GM12878 (cell line): ENCODE results near the gene PHACTR3. TPM values are rescaled to one million over a fixed set of nuclear protein-coding genes. Genes with fewer than 3 reads are reported as not detected.

ENCODE experiments used
- ATAC-seq: fragments of 200-7000 bp; cut with Tn5 transposase; 3 replicates; pipeline ENCODE4 v1.9.1; 2020; ENCODE audit warnings: mild to moderate bottlenecking, moderate library complexity
- BruUV-seq: library from RNA; stranded (reverse); fragments of 400-500 nt; replicated peaks from 2 replicates; lab custom pipeline; 2021; lab: Mats Ljungman, UMichigan
- CTCF ChIA-PET: fragments of 300-600 bp; sonication (Branson Sonifier 250); formaldehyde crosslinking; extraction: SDS; loops from one replicate; lab custom pipeline; 2021; ENCODE audit warnings: inconsistent platforms; lab: Yijun Ruan, JAX
- POLR2A ChIA-PET: fragments of 350-600 bp; formaldehyde crosslinking; extraction: SDS; loops from one replicate; lab custom pipeline; 2021; ENCODE audit warnings: inconsistent platforms; lab: Charles Lee
- RAD21 ChIA-PET: fragments of 300-600 bp; sonication (Branson Sonifier 250); formaldehyde crosslinking; loops from one replicate; lab custom pipeline; 2023; ENCODE audit warnings: antibody characterized with exemption; ENCODE audit not compliant: unreplicated experiment; lab: Charles Lee
- SMC1A ChIA-PET: fragments of 300-600 bp; sonication (Branson Sonifier 250); formaldehyde crosslinking; loops from one replicate; lab custom pipeline; 2023; ENCODE audit not compliant: unreplicated experiment, uncharacterized antibody; lab: Charles Lee
- DNase-seq: peaks from one replicate; pipeline ENCODE4 v3.0.0-alpha.2; 2011; ENCODE audit warnings: low read depth, low spot score
- FAIRE-seq: peaks from 3 replicates; lab custom pipeline; 2011; peaks lifted over from hg19 to GRCh38; lab: Jason Lieb, UNC
- H2AFZ ChIP-seq: 2 replicates; pipeline ENCODE4 v1.6.0; 2011; ENCODE audit warnings: low read depth, low read length, control low read depth; ENCODE audit not compliant: control insufficient read depth
- H3K27ac ChIP-seq: 2 replicates; pipeline ENCODE4 v1.5.1; 2011; ENCODE audit warnings: control low read depth; ENCODE audit not compliant: control insufficient read depth, insufficient read depth
- H3K27me3 ChIP-seq, 2 experiments: replicated peaks in 1 of 2; 2 replicates each; pipeline versions ENCODE4 v1.6.0 to v1.6.1; 2011; ENCODE audit warnings: low read length in 1 of 2; ENCODE audit not compliant: control insufficient read depth in 2 of 2, insufficient read depth in 2 of 2
- H3K36me3 ChIP-seq, 2 experiments: 2 replicates each; pipeline ENCODE4 v1.5.1; 2011; ENCODE audit warnings: low read length in 1 of 2; ENCODE audit not compliant: control insufficient read depth in 2 of 2, insufficient read depth in 2 of 2
- H3K4me1 ChIP-seq: 2 replicates; pipeline ENCODE4 v1.6.1; 2011; ENCODE audit warnings: mild to moderate bottlenecking, low read length, moderate library complexity, mixed read lengths; ENCODE audit not compliant: control insufficient read depth, insufficient read depth
- H3K4me2 ChIP-seq: 2 replicates; pipeline ENCODE4 v1.6.0; 2011; ENCODE audit warnings: control low read depth; ENCODE audit not compliant: control insufficient read depth, insufficient read depth
- H3K4me3 ChIP-seq: fragments of 200-600 bp; sonication (generic); 2 replicates; pipeline ENCODE4 v1.5.1; 2016
- H3K79me2 ChIP-seq: 2 replicates; pipeline ENCODE4 v1.6.0; 2011; ENCODE audit warnings: low read length; ENCODE audit not compliant: control insufficient read depth, insufficient read depth
- H3K9ac ChIP-seq: 2 replicates; pipeline ENCODE4 v1.8.0; 2011; ENCODE audit warnings: low read length, control low read depth, mixed read lengths; ENCODE audit not compliant: control insufficient read depth, insufficient read depth
- H3K9me3 ChIP-seq: replicated peaks from 3 replicates; pipeline ENCODE4 v1.5.1; 2011; ENCODE audit warnings: mild to moderate bottlenecking, low read length; ENCODE audit not compliant: control insufficient read depth, insufficient read depth
- H4K20me1 ChIP-seq: 2 replicates; pipeline ENCODE4 v1.6.0; 2011; ENCODE audit not compliant: control insufficient read depth, insufficient read depth
- CBX3 ChIP-seq: fragments of 200-600 bp; sonication (generic); IDR thresholded peaks from 2 replicates; pipeline ENCODE4 v1.6.1; 2016; ENCODE audit warnings: low read depth, borderline replicate concordance
- CHD1 ChIP-seq: IDR thresholded peaks from 2 replicates; pipeline ENCODE4 v1.6.1; 2012; ENCODE audit warnings: low read depth, low read length, improper control_type of control experiment
- CREB1 ChIP-seq: IDR thresholded peaks from 2 replicates; pipeline ENCODE4 v1.6.1; 2012; ENCODE audit warnings: low read depth, mild to moderate bottlenecking, inconsistent platforms
- IRF3 ChIP-seq: fragments of 450-650 bp; IDR thresholded peaks from 2 replicates; pipeline ENCODE4 v1.6.1; 2014; ENCODE audit warnings: mild to moderate bottlenecking
- KAT2A ChIP-seq: conservative IDR thresholded peaks from 2 replicates; pipeline ENCODE4 v1.6.1; 2011; ENCODE audit warnings: low read depth, low read length; ENCODE audit not compliant: control insufficient read depth
- KLF5 ChIP-seq: fragments of 450-650 bp; IDR thresholded peaks from 2 replicates; pipeline ENCODE4 v1.6.1; 2014; ENCODE audit warnings: mild to moderate bottlenecking; ENCODE audit not compliant: partially characterized antibody
- POLR2AphosphoS2 ChIP-seq: IDR thresholded peaks from 2 replicates; pipeline ENCODE4 v1.6.1; 2011; ENCODE audit warnings: low read depth, mild to moderate bottlenecking, low read length, improper control_type of control experiment, moderate library complexity
- RBBP5 ChIP-seq: fragments of 200-600 bp; sonication (generic); conservative IDR thresholded peaks from 2 replicates; pipeline ENCODE4 v1.6.1; 2016
- RFX5 ChIP-seq: IDR thresholded peaks from 2 replicates; pipeline ENCODE4 v1.6.1; 2011; ENCODE audit warnings: low read depth, low read length, improper control_type of control experiment
- WGBS: methylation state at CpG from one replicate; pipeline ENCODE4 v1.1.6; 2016; ENCODE audit warnings: low lambda C conversion rate; ENCODE audit not compliant: insufficient replicate concordance, insufficient coverage; ENCODE audit errors: missing lambda C conversion rate; 5-methylcytosine and 5-hydroxymethylcytosine counted together
- in situ Hi-C: fragments of 300-500 bp; cut with MboI; formaldehyde crosslinking; loops from 9 replicates; pipeline ENCODE4 v1.14.3; 2018; ENCODE audit warnings: mixed read lengths
- intact Hi-C: fragments of 100-400 bp; cut with micrococcal nuclease; formaldehyde crosslinking; loops from one replicate; pipeline ENCODE4 v1.14.2; 2022; ENCODE audit not compliant: unreplicated experiment
- polyA plus RNA-seq, 11 experiments: library from polyadenylated mRNA; depleted of rRNA in 4 of 11; unstranded in 6 of 11; stranded (reverse) in 5 of 11; fragments of >200 nt; fragmentation: Nextera tagmentation in 4 of 11; fragmentation: Illumina TruSeq in 1 of 11; extraction: Ambion mirVana in 4 of 11; extraction: Trizol in 1 of 11; gene quantifications; 1 replicate in 1 of 11; 2 replicates in 10 of 11; pipeline versions ENCODE4 v1.2.1 to v1.2.3, GENCODE V29; 2011 to 2016; ENCODE audit warnings: inconsistent platforms in 2 of 11, missing spikeins in 2 of 11, low read depth in 1 of 11
- total RNA-seq, 4 experiments: library from RNA; depleted of rRNA in 3 of 4; stranded (reverse); fragments of >200 nt in 3 of 4; fragmentation: Illumina TruSeq in 1 of 4; extraction: Trizol in 1 of 4; gene quantifications; 2 replicates each; pipeline versions ENCODE4 v1.2.1 to v1.2.3, GENCODE V29; 2013 to 2021
- TF ChIP-seq, protein P1 (sequence below): fragments of 450-650 bp; IDR thresholded peaks from 2 replicates; pipeline ENCODE4 v1.6.1; 2016; ENCODE audit warnings: mild to moderate bottlenecking

The PHACTR3 gene
- total and polyA plus RNA-seq, 10 of the 15 experiments (the other 5 are each of a cell fraction or from before 2014, with no cell fraction given): 0.17 to 2.7 (median 0.27) TPM; not detected in 1

DNA sequence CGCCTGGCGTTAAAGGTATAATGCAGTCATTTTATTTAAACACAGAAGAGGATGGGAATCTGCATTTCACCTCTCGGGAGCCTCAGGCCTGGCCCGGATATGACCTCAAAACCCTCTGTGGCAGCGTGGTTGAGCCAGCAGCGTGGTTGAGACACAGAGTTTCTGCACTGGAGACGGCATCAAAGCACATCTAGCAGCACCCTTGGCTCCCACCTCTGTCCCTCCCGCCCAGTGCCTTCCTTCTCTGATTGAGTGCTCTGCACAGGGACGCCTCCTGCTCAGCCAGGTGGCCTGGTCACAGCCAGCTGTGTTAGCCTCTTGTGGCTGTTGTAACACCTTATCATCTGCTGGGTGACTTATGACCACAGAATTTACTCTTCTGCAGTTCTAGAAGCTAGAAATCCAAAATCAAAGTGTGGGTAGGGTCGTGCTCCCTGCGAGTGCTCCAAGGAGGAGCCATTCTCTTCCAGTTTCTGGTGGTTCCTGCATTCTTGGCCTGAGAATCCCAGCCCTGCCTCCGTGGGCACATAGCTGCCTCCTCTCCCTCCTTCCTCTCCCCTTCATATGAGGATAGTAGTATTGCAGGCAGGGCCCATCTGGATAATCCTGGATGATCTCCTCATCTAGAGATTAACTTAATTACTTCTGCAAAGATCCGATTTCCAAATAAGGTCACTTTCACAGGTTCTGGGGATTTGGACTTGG is 172.4 kb downstream of the PHACTR3 start:
- no peak for FAIRE-seq
- ChIA-PET POLR2A (no interaction called here), CTCF (interaction anchor here (2.0 kb wide), 1 partner anchor 73 kb away, joined by 5 read pairs; no protein-coding TSS in a partner anchor)

More for the DNA sequence above, 172.4 kb downstream of the PHACTR3 start:
- in situ Hi-C loops: loop anchor here (25.0 kb wide), 1 partner anchor 1561 kb away; no protein-coding TSS in a partner anchor
- no peaks in the 10 kb centered on the region for H4K20me1 ChIP-seq
- no peaks in the 10 kb centered on the region for H3K4me1 ChIP-seq
- no peak overlapping the region for H2AFZ ChIP-seq
- H3K4me2 ChIP-seq: no peak overlapping the region
- WGBS: 25% methylated on average over 13 of the region's 13 CpGs
- TF ChIP-seq, protein P1, sequence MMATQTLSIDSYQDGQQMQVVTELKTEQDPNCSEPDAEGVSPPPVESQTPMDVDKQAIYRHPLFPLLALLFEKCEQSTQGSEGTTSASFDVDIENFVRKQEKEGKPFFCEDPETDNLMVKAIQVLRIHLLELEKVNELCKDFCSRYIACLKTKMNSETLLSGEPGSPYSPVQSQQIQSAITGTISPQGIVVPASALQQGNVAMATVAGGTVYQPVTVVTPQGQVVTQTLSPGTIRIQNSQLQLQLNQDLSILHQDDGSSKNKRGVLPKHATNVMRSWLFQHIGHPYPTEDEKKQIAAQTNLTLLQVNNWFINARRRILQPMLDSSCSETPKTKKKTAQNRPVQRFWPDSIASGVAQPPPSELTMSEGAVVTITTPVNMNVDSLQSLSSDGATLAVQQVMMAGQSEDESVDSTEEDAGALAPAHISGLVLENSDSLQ: no peak
- no peak for TF ChIP-seq RBBP5
- no peak for TF ChIP-seq CREB1
- TF ChIP-seq CBX3: no peak
- TF ChIP-seq CHD1: no peak
- TF ChIP-seq IRF3: no peak
- no peak for TF ChIP-seq RFX5
- TF ChIP-seq KLF5: no peak
- no peak for TF ChIP-seq POLR2AphosphoS2
- TF ChIP-seq KAT2A: no peak
- TF ChIP-seq, all 136 proteins: peak for 0
- no peaks in the 10 kb centered on the region for H3K79me2 ChIP-seq
- DNase-seq (no peak), ATAC-seq (no peak)
- H3K27ac ChIP-seq: no peak overlapping the region
- no peak overlapping the region for H3K9ac ChIP-seq
- SMC1A ChIA-PET: interaction anchor here (1.1 kb wide), 1 partner anchor 73 kb away, joined by 3 read pairs; no protein-coding TSS in a partner anchor
- H3K36me3 ChIP-seq: no peaks in the 10 kb centered on the region
- intact Hi-C loops: no loop called here
- H3K9me3 ChIP-seq: no peaks in the 10 kb centered on the region
- BruUV-seq: no TSS peak
- no peak overlapping the region for H3K4me3 ChIP-seq
- H3K27me3 ChIP-seq: no peaks in the 10 kb centered on the region
- RAD21 ChIA-PET: no interaction called here
